Stimulated activated CD8-positive, alpha-beta memory T cell treated with anti-CD3 and anti-CD28 coated beads, Interleukin-15, amount 100 ng/mL, for 4 hours (primary cell): ENCODE results near the gene GCAT.

Experiments
- DNase-seq, 2 donors: peaks; one replicate each; pipeline ENCODE4 v3.0.0-alpha.2; 2020; ENCODE audit warnings: low read depth in 2 of 2

GCAT gene

DNA sequence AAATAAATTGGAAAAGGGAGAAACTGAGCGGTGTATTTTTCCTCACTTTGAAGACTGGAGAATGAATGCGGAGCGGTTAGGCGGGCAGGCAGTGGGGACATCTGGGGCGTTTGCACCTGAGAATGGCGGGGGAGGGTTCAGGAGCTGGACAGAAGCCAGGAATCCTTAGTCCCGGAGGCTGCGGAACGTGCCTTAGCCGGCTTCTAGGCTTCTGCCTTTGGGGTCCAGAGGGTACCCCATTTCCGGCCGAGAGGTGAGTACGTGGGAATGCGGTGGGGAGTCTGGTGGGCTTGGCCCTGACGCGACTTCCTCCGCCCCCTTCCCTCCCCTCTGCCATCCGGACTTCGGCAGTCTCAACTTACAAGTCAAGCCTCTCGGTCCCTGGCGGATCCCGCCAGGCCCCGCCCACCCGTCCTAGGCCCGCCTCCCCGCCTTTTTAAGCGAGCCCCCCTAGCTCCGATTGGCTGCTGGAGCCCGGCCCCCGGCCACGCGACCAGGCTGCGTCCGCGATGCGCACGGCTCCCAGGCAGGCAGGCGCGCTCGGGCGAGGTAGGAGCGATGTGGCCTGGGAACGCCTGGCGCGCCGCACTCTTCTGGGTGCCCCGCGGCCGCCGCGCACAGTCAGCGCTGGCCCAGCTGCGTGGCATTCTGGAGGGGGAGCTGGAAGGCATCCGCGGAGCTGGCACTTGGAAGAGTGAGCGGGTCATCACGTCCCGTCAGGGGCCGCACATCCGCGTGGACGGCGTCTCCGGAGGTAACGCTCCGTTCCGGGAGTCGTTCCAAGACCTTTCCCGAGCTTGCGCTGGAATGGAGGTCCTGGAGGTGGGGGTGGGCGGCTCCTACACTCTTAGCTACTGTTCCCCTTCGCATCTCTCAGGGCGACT, at the start of gene GCAT:
Gene GCAT, plus strand, starts transcription at position 525 of the 884 bp plus-strand sequence. Its CDS starts 34 bp downstream, at position 559.
- peak; percentile 70 to 74 for DNase-seq

DNA sequence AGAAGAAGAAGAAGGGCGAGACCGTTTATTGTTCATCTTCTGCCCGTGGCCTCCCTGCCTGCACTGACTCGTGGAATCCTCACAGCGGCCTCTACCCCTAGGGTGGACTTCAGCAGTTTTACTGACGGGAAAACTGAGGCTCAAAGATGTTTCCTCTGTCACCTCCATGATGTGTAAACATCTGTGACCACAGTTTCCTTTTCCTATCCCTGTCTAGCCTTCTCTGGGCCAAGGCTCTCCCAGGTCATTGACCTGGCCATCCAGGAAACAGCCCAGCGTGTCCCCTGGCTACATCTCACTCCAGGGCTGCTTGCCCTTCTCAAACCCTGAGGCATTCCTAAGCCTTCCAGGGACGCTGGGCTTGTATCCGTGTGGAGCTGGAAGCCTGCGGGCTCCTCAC, 49.0 kb upstream of the GCAT start:
- no peak for DNase-seq

DNA sequence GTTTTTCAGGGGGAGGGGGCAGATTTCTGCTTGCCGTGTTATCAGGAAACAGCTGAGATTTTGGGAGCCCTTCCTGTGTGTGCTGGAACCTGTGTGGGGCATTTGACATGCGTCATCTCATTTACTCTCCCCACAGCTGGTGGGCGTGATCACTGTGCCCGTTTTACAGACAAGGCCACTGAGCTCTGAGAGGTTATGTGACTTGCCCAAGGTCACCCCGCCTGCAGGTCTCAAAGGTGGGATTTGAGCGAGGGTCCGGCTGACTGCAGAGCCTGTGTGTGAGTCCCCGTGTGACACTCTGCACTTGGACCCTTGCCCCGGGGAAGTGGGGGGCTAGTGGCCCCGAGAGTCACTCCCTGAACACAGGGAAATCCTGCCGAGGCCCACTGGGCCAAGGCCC, 48.5 kb upstream of the GCAT start:
- no peak for DNase-seq

DNA sequence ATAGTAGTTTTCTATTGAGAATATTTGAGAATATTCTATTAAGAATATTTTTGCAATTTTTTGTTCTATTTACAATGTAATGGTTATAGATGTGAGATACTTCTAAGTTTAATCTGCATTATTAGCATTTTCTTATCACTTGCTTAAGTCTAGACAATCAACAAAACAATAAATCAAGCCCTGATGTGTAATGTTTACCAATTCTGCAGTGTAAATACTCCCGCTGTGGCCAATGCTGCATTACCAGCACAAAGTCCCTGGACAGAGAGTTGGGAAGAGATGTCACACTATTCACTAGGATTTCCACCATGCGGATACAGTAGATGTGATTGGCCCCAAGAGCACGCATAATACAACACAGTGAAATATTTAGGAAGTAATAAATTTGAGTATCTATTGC, 47.6 kb upstream of the GCAT start:
- DNase-seq: no peak

DNA sequence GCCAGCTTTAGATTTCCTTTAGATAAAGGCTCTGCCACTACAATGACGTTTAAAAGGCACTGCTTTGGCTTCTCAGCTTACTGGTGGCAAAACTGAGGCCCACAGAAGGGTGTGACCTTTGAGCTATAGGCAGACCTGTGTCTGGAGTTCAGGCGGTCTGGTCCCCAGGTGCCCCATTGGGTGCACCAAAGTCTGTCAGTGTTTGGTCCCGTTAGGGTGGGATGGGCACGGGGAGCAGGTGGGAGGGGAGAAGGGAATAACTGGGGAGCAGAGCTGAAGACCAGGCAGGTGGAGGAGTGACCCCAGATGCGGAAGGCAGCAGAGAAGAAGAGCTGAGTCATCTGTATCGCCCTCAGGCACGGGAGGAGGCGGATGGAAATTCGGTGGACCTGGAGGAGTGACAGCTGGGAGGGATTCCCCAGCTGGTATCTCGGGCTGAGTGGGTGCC, 45.3 kb upstream of the GCAT start:
- no peak for DNase-seq

DNA sequence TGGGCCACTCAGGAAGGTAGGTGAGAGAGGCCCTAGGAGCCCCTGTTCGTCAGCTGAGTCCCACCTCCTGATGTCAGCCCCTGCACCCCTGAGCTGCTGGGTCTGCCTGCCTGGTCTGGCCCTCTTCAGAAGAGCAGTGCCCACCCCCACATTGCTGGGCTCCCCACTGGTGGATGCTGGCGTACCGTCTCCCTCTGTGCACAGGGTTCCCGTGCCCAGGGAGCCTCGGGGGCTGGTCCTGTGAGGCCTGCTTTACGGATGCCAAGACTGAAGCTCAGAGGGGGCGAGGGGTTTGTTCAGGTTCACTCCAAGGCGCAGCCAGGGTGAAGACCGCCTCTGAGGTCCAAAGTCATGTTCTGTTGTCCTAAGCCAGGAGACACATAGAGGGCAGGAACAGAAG, 44.7 kb upstream of the GCAT start:
- no peak for DNase-seq

DNA sequence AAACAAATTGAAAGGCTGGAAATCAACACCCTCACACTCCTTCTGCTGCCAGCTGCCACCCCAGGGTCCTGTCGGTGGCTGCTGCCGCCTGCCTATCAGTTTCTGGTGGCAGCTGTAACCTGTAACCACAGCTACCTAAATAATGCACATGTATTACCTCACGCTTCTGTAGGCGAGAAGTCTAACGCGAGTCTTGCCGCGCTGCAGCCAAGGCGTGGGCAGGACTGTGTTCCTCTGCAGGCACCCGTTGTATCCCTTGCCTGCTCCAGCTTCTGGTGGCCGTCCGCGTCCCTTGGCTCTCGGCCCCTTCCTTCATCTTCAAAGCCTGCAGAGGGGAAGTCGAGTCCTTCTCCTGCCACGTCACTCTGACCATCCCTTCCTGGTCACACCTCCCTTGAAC, 44.1 kb upstream of the GCAT start:
- no peak for DNase-seq

DNA sequence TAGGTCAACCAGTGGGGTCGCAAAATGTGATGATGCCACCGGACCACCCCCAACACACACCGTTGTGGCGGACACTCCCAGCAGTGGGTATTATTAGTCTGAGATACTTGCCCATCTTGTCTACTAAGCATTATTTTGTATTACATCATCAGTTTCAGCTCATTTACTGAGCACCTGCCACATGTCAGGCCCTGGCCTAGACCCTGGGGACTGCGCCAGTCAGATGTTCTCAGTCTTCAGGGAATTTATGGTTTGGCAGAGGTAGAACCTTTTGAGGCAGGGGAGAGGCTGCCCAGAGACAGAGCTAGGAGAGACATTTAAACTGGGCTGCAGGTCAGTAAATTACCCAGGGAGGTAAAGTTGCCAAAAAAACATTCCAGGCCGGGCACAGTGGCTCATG, 43.1 kb upstream of the GCAT start:
- no peak for DNase-seq

DNA sequence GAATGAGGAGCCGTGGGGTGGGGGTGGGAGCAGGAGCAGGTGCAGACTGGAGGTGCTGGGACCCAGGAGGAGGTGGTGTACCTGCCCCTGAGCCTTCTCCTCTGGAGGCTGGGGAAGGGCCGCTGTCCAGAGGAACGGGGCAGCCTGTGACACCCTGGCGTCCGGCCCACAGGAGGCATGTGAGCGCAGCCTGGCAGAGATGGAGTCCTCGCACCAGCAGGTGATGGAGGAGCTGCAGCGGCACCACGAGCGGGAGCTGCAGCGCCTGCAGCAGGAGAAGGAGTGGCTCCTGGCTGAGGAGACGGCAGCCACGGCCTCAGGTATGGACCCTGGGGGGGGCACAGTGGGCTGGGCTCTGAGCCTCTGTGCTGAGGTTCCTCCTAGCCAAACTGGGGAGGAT, 42.2 kb upstream of the GCAT start:
- DNase-seq: no peak

DNA sequence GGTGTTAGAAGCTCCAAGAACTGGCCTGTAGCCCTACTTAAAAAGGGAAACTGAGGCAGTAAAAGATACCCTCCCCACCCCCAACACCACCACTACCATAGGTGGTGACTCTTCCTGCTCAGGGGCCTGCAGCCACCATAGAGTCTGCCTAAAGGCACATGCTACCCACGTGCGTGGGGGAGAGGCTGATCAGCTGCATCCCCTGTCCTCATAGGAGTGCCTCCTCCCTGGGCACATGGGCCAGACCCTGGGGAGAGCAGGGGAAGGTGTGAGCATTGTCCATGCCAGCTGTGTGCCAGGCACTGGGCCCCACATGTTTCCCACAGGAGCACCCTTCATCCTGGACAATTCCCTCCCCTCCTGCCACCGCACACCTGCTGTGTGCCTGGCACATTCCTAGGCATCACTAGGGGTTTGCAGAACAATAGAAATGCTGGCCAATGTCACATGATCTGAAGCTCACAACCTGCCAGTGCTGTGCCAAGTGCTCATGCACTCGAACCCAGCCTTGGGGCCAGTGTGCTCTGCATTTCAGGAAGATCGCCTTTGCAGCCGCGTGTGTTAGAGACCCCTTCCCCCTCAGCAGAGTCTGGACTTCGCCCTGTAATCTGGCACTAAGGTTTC, 41.7 kb upstream of the GCAT start:
- no peak for DNase-seq

DNA sequence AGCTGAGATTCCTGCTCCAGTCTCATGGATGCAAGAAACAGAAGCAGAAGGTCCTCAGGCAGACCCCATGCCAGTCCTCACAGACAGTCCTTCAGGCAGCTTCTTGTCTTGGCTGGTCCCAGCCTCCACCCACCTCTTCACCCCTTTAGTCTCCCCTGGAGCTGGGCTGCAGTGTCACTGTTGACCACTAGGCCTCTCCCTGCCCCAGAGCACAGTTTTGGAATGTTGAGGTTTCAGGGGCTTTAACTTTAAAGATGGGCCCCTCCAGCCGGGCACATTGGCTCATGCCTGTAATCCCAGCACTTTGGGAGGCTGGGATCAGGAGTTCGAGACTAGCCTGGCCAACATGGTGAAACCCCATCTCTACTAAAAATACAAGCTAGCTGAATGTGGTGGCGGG, 39.5 kb upstream of the GCAT start:
- no peak for DNase-seq

DNA sequence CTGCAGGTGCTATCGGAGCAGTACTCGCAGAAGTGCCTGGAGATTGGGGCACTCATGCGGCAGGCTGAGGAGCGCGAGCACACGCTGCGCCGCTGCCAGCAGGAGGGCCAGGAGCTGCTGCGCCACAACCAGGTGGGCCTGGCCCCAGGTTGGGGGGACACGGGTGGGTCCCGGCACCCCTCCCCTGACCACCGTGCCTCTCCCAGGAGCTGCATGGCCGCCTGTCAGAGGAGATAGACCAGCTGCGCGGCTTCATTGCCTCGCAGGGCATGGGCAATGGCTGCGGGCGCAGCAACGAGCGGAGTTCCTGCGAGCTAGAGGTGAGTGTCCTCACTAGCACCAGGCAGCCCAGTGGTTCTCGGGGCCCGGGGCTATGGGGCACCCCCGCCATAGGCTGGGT, 38.7 kb upstream of the GCAT start:
- no peak for DNase-seq

DNA sequence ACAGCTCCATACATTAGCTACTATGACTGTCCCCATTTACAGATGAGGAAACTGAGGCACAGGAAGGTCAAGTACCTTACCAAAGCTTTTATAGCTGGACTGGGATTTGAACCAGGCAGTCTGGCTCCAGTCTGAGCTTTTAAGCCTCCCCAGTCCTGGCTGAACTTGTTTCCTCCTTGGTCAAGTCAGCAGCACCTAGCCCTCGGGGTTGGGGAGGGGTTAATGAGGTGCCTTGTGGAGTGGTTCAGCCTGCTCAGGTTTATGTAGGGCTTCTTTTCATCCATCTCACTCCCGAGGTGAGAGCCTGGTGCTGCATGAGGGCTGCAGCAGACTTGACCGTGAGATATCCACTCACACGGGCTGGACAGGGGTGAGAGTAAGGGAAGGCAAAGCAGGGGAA, 36.7 kb upstream of the GCAT start:
- DNase-seq: no peak

DNA sequence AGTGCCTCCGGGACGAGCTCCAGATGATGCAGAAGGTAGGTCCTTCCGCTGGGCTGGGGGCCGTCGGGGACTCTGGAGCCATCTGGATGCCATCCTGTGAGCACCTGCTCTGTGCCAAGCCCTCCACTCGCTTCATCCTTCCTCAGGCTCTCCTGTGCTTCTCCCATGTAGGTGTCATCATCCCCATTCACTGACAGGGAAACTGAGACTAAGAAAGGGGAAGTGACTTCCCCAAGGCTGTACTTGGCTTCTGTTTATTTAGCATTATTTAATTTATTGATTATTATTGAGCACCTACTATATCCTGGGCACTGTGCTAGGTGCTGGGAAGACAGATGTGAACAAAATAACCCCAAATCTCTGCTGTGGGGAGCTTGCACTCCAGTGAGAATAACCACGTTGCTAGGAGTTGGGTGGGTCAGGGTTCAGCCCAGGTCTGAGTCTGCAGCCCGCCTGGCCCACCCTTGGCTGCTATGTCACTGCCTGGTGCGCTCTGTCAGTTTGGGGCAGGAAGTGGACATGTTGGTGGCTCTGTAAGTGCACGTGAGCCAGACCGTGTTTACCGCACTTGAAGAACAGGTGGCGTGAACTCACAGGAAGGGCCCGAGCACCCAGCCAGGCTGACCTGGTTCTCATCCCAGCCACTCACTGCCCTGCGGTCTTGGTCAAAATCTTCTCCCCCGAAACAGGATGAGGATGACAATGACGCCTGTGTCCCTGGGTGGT, 35.9 kb upstream of the GCAT start:
- DNase-seq: no peak

DNA sequence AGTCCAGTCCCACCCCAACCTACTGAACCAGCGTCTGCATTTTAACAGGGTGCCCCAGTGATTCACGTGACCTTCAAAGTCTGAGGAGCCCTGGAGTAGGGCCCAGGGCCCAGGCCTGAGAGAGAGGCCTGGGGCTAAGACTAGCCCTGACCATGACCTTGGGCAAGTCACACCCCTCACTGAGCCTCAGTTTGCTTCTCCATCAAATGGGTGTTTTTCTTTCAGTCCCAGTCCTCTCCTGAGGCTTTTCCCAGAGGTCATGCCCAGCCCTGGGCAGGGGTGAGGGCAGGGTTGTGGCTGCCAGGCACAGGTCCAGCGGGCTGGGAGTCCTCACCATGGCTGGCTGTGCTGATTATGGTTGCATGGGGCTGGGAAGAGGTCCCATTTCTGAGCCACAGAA, 33.0 kb upstream of the GCAT start:
- no peak for DNase-seq

DNA sequence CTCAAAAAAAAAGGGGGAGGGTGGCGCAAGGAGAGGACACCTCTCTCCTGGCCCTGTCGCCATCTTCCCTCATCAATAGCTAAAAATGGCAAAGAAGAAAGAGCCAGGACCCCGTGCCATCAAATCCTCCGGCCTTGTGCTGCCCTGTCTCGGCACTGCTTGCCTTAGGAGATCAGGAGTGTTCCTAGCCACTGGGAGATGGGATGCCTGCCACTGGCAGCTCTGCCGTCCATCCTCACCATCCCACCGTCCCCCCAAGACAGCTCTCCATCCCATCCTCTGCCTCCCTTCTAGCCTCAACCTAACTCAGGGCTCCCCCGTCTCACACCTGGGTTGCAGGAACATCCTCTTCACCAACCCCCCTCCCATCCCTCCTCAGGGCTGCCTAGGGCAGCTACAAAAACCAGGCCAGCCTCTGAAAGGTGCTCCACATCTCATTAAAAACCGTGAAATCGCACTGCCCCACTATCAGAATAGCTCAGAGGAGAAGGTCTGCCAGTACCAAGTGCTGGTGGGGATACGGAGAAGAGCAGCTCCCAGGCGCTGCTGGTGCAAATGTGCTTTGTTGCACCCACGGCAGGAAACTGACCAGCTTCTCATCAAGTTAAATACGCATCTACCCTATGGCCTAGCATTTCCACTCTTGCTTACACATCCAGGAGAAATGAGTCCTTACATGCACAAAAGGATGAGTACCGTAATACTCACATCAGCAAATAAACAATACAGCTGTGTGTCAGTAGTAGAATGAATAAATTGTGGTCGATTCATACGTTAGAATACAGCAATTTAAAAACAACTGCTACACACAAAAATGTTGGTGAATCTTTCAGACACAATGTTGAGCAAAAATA, 31.7 kb upstream of the GCAT start:
- DNase-seq: no peak

DNA sequence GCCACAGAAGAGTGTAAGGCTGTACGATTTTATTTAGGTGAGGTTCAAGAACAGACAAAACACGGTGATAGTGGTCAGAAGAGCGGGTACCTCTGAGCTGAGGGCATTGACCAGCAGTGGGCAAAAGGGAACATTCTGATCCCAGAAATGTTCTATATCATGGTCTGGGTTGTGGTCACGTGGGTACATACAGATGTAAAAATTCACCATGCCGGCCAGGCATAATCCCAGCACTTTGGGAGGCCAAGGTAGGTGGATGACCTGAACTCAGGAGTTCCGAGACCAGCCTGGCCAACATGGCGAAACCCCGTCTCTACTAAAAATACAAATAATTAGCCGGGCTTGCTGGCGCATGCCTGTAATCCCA, 31.1 kb upstream of the GCAT start:
- no peak for DNase-seq

DNA sequence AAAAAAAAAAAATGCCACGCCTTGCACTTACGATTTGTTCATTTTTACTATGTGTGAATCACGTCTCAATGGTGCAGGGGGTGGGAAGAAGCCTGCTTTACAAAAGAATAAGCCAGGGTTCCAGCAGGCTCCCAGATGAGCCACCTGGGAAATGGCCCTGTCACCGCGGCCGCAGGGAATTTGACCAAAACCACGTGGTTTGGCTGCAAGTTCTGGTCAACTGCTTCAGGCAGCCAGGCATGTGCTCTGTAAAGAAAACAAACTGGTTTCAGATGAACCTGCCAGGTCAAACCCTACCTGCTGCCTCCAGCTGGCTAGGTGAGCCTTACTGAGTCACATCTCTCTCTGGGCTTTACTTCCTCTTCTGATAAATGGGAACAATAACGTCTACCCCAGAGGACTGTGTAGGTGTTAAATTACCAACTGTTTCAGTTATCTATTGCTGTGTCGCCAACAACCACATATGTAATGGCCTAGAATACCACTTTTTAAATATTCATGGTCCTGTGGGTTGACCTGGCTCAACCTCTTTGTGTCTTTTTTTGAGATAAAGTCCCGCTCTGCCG, 30.5 kb upstream of the GCAT start:
- DNase-seq: no peak

DNA sequence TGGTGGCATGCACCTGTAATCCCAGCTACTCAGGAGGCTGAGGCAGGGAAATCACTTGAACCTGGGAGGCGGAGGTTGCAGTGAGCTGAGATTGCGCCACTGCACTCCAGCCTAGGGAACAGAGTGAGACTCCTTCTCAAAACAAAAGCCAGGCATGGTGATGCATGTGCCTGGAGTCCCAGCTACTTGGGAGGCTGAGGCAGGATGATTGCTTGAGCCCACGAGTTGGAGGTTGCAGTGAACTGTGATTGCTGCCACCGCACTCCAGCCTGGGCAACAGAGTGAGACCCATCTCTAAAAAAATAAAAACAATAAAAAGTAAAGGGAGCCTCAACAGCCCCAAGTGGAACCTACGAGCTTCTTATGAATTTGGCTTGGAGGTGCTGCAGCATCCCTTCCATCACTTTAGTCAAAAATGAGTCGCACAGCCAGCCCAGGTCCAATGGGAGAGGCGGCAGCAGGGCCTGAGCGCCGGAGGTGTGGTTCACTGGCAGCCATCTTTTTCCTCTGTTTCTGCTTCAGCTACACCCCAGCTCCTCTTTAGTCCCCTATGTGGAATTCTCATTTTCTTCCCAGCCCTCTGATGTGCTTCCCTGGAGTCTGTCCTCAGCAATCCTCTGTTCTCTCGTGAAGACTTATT, 29.2 kb upstream of the GCAT start:
- DNase-seq: no peak

DNA sequence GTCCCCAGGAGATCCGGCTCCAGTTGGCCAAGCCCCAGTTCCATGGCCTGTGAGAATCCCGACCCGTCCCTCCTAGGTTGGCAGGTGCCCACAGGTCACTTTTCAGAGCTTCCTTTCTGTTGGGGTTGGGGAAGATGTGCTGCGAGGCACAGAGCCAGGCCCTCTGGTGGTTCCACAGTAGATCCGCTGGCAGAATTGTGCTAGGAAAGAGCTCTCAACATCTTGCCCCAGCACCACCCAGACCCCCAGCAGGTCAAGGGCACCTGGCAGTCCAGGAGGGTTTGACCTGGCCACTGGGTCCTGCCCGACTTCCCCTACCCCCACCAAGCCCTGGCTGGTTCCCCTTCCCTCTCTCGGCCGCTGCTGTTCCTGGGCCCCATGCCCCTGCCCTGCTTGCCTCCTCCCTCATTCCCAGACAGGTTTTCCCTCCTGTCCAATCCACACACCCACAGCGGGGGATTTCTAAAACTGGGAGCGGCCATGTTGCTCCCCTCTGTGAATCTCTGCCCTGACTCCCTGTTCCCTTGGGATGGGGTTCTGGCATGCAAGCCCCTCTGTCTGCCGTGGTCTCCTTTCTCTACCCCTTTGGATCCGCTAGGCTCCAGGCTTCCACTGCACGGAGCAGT, 26.2 kb upstream of the GCAT start:
- DNase-seq: no peak
